ENCODE measurements around the gene ZSCAN10.

The ZSCAN10 gene

DNA sequence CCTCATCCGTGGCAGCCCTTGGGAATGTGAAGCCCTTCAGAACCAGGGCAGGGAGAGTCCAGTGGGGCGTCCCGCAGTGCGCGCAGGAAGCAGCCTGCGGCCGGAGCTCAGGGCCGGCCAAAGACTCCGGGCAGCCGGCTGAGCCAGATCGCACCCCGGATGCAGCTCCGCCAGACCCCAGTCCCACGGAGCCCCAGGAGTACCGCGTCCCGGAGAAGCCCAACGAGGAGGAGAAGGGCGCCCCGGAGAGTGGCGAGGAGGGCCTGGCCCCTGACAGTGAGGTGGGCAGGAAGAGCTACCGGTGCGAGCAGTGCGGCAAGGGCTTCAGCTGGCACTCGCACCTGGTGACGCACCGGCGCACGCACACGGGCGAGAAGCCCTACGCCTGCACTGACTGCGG is 20.2 kb upstream of the ZSCAN10 start:
- Histone ChIP-seq H3K4me1 (ENCODE audit: control insufficient read depth, insufficient read depth, low read length) (no peaks in the 10 kb centered on the region), H3K9ac (ENCODE audit: low read depth, low read length) (no peak overlapping the region), H3K27ac (ENCODE audit: low read depth, low read length) (no peak overlapping the region), H3K36me3 (ENCODE audit: control insufficient read depth, insufficient read depth, low read length) (peaks cover 44% of the 10 kb centered on the region), H3K4me3 (ENCODE audit: low read depth, low read length) (no peak overlapping the region), H3K9me3 (ENCODE audit: control insufficient read depth, insufficient read depth, low read length) (no peaks in the 10 kb centered on the region), H3K27me3 (ENCODE audit: control insufficient read depth, insufficient read depth, low read length) (no peaks in the 10 kb centered on the region)

- Histone ChIP-seq H3K36me3 (ENCODE audit: control insufficient read depth, insufficient read depth, low read length) (peaks cover 44% of the 10 kb centered on the region), H3K27ac (ENCODE audit: low read depth, low read length) (no peak overlapping the region), H3K9me3 (ENCODE audit: control insufficient read depth, insufficient read depth, low read length) (no peaks in the 10 kb centered on the region), H3K4me3 (ENCODE audit: low read depth, low read length) (no peak overlapping the region), H3K27me3 (ENCODE audit: control insufficient read depth, insufficient read depth, low read length) (no peaks in the 10 kb centered on the region), H3K9ac (ENCODE audit: low read depth, low read length) (no peak overlapping the region), H3K4me1 (ENCODE audit: control insufficient read depth, insufficient read depth, low read length) (no peaks in the 10 kb centered on the region)
These were observed 19.8 kb upstream of the ZSCAN10 start for GRCh38 chr16:3118846-3119245.

DNA sequence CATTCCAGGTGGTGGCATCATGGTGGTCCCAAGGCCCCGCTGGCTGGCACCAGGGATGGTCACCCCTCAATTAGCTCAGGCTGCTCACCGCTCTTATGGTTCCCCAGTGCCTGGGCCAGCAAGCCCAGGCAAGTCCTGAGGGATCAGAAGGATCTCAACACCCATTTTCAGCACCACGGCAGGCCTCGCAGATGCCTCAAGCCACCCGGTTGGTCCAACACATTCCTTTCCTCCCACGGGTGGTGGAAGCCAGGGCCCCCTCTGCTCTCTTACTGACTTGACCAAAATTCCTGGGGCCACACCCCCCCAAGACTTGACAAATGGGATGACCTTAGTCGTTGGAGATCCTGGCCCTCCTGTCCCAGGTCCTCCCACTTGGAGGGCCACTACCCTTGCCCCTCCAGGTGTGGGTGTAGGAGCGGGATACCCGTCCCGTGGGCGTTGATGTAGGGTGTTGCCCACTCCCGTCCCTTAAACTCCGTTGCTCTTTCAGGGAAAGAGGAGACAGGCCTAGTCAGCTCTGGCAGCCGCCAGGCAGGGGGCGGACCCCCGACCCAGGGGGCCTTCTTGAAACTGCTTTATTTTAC is 19.2 kb upstream of the ZSCAN10 start:
- no peaks in the 10 kb centered on the region for H3K27me3 ChIP-seq (ENCODE audit: control insufficient read depth, insufficient read depth, low read length)
- no peaks in the 10 kb centered on the region for H3K9me3 ChIP-seq (ENCODE audit: control insufficient read depth, insufficient read depth, low read length)
- H3K4me1 ChIP-seq (ENCODE audit: control insufficient read depth, insufficient read depth, low read length) = peaks cover 5% of the 10 kb centered on the region; the same call in 1 of the 2 replicates
- no peak overlapping the region for H3K27ac ChIP-seq (ENCODE audit: low read depth, low read length)
- peaks cover 44% of the 10 kb centered on the region for H3K36me3 ChIP-seq (ENCODE audit: control insufficient read depth, insufficient read depth, low read length)
- H3K4me3 ChIP-seq (ENCODE audit: low read depth, low read length) = no peak overlapping the region
- H3K9ac ChIP-seq (ENCODE audit: low read depth, low read length) = no peak overlapping the region

DNA sequence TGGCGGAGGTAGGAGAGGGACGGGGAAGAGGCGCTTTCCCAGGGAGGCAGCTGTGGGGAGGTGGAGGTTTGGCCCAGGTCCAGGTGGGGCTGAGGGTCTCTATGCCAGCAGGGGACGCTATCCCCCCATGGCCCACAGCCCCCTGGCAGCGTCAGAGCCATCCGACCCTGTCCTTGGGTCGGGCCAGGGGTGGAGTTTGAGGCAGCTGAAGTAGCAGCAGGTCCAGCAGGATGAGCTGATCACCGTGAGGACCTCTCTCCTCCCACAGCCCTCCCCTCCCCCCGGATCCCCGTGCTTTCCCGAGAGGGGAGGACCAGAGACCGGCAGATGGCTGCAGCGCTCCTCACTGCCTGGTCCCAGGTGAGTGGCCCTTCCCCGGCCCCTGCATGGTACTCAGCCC is 16.5 kb upstream of the ZSCAN10 start:
- Histone ChIP-seq H3K27me3 (ENCODE audit: control insufficient read depth, insufficient read depth, low read length) (no peaks in the 10 kb centered on the region), H3K9me3 (ENCODE audit: control insufficient read depth, insufficient read depth, low read length) (no peaks in the 10 kb centered on the region), H3K4me1 (ENCODE audit: control insufficient read depth, insufficient read depth, low read length) (peaks cover 11% of the 10 kb centered on the region), H3K27ac (ENCODE audit: low read depth, low read length) (no peak overlapping the region), H3K9ac (ENCODE audit: low read depth, low read length) (no peak overlapping the region), H3K36me3 (ENCODE audit: control insufficient read depth, insufficient read depth, low read length) (peaks cover 43% of the 10 kb centered on the region), H3K4me3 (ENCODE audit: low read depth, low read length) (no peak overlapping the region)

DNA sequence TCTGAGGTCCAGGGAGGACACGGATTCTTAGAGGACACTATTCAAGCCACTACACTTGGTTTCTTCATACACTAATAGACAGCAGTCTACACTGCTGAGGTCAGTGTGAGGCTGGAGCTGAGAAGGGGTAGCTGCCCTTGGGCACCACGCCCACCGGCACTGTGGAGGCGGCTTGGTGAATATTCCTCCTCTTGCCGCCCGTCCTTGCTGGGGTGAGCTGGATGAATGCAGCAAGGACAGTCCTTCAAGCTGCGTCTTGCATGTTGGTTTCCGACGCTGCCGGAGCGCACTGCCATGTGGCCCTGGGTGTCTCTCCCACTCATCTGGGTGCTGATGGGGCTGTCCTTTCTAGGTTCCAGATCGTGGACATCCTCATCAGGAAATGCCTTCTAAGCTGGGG is 15.9 kb upstream of the ZSCAN10 start:
- Histone ChIP-seq H3K27me3 (ENCODE audit: control insufficient read depth, insufficient read depth, low read length) (no peaks in the 10 kb centered on the region), H3K4me1 (ENCODE audit: control insufficient read depth, insufficient read depth, low read length) (peaks cover 11% of the 10 kb centered on the region), H3K9me3 (ENCODE audit: control insufficient read depth, insufficient read depth, low read length) (no peaks in the 10 kb centered on the region), H3K4me3 (ENCODE audit: low read depth, low read length) (no peak overlapping the region), H3K36me3 (ENCODE audit: control insufficient read depth, insufficient read depth, low read length) (peaks cover 39% of the 10 kb centered on the region), H3K27ac (ENCODE audit: low read depth, low read length) (no peak overlapping the region), H3K9ac (ENCODE audit: low read depth, low read length) (no peak overlapping the region)

DNA sequence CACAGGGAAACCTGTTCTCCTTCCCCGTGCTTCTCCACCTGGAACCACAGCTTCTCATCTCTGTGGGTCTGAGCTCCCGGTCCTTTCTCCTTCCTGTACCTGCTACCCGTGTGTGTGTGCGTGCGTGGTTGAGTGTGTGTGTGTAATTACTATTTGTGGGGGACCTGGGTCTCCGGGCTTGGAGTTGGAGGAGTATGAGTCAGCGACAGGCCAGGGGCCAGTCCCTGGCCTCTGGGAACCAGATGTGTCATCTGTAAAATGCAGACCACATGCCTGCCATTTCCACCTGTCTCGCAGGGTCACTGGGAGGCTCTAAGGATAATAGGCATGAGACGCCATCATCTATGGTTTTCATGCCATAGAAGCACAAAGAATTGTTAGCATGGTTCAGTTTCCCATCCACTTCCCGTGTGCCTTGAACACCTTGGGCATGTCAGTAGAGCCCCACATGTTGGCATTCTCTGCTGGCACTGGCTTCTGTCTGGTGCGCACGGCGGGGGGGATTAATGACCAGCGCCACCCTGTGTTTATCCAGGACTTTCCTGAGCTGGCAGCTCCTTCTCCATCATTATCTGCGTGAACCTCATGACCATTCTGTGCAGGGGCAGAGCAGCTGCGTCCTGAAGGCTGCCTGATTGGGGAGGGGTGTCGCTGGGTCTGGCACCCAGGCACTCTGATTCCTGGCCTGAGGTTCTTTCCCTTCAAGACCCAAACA is 14.8 kb upstream of the ZSCAN10 start:
- no peaks in the 10 kb centered on the region for H3K9me3 ChIP-seq (ENCODE audit: control insufficient read depth, insufficient read depth, low read length)
- H3K27me3 ChIP-seq (ENCODE audit: control insufficient read depth, insufficient read depth, low read length) = no peaks in the 10 kb centered on the region
- peak overlapping the region; percentile 82 for H3K4me3 ChIP-seq (ENCODE audit: low read depth, low read length)
- no peak overlapping the region for H3K9ac ChIP-seq (ENCODE audit: low read depth, low read length)
- peaks cover 28% of the 10 kb centered on the region for H3K36me3 ChIP-seq (ENCODE audit: control insufficient read depth, insufficient read depth, low read length)
- H3K4me1 ChIP-seq (ENCODE audit: control insufficient read depth, insufficient read depth, low read length) = peaks cover 11% of the 10 kb centered on the region
- no peak overlapping the region for H3K27ac ChIP-seq (ENCODE audit: low read depth, low read length)

DNA sequence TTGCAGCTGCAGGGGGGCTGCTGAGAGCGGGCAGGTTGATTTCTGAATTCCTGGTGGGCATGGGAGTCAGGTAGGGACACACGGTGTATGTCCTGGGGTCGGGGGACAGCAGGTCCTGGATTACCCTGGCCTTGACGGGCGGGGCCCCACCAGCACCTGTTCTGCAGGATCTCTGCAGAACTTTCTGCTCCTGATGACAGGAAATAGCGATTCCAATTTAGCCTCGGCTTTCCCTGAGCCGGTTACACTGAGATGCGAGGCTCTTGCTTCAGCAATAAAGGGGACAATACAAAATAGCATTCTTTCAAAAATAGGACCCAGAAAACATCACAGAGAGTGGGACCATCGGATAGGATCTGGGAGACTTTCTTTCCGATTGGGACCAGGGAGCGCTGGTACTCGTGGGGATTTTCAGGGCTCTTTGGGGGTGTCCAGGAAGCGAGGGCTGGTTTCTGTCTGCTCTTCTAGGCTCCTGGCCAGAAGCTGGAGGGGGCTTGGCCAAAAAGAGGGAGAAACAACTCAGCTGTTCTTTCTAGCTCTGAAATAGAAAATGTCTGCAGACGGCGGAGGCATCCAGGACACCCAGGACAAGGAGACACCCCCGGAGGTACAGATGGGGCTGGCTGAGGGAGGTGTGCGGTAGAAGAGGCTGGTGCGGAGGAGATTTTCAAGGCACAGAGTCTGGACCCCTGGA is 13.9 kb upstream of the ZSCAN10 start:
- H3K4me3 ChIP-seq (ENCODE audit: low read depth, low read length) = peak overlapping the region; percentile 82
- H3K4me1 ChIP-seq (ENCODE audit: control insufficient read depth, insufficient read depth, low read length) = peaks cover 11% of the 10 kb centered on the region
- peak overlapping the region; percentile 21 for H3K27ac ChIP-seq (ENCODE audit: low read depth, low read length)
- peak overlapping the region; percentile 1 for H3K9ac ChIP-seq (ENCODE audit: low read depth, low read length)
- H3K9me3 ChIP-seq (ENCODE audit: control insufficient read depth, insufficient read depth, low read length) = no peaks in the 10 kb centered on the region
- peaks cover 19% of the 10 kb centered on the region for H3K36me3 ChIP-seq (ENCODE audit: control insufficient read depth, insufficient read depth, low read length)
- H3K27me3 ChIP-seq (ENCODE audit: control insufficient read depth, insufficient read depth, low read length) = no peaks in the 10 kb centered on the region

DNA sequence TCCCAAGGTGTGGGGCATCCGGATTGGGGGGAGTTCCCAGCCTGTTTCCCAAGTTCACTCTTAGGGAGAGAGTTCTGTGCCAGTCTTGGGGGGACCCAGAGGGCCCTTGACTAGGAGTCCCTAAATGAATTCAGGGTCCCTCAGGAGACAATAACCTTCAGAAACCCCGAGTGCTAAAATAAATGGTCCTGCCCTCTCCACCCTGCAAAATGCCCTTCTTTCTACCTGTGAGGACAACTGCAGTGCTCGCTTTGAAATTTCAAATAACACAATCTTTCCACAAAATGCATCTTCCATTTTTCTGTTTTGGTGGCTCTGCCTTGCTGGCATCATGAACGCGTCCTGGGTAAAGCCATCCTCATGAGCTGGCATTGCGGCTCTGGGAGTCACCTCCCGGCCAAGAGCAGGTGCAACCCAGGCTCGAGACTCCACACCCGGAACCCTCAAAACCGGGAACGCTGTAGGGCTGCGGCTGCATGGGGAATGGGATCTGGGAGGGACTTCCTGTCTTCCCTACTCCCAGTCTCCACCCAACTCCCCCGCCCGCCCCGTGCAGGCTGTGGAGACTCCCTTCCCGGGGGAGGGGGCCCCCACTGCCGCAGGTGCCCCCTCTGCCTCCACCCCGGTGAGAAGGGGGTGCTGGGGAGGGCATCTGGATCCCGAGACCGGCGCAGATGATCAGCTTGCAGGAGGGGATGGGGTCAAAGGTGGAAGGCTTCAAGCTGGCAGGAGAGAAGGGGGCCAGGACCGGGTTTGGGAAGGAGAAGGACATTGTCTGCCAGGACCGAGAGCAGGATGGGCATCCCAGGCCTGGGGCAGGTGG is 13.2 kb upstream of the ZSCAN10 start, which contains the start of gene ZNF205:
Gene ZNF205 (plus strand): TSS at position 529 of the 823 bp plus-strand sequence. CDS start 845 bp downstream, outside the sequence.
- Histone ChIP-seq H3K9me3 (ENCODE audit: control insufficient read depth, insufficient read depth, low read length) (no peaks in the 10 kb centered on the region), H3K4me1 (ENCODE audit: control insufficient read depth, insufficient read depth, low read length) (peaks cover 11% of the 10 kb centered on the region), H3K9ac (ENCODE audit: low read depth, low read length) (peak within 1 kb of the TSS; percentile 1), H3K27ac (ENCODE audit: low read depth, low read length) (peak within 1 kb of the TSS; percentile 21), H3K4me3 (ENCODE audit: low read depth, low read length) (peak within 1 kb of the TSS; percentile 82), H3K27me3 (ENCODE audit: control insufficient read depth, insufficient read depth, low read length) (no peaks in the 10 kb centered on the region), H3K36me3 (ENCODE audit: control insufficient read depth, insufficient read depth, low read length) (peaks cover 18% of the 10 kb centered on the region)

- peaks cover 6% of the 10 kb centered on the region for H3K4me1 ChIP-seq (ENCODE audit: control insufficient read depth, insufficient read depth, low read length)
- no peaks in the 10 kb centered on the region for H3K36me3 ChIP-seq (ENCODE audit: control insufficient read depth, insufficient read depth, low read length)
- H3K9me3 ChIP-seq (ENCODE audit: control insufficient read depth, insufficient read depth, low read length) = no peaks in the 10 kb centered on the region
- H3K9ac ChIP-seq (ENCODE audit: low read depth, low read length) = peak overlapping the region; percentile 81
- H3K27me3 ChIP-seq (ENCODE audit: control insufficient read depth, insufficient read depth, low read length) = no peaks in the 10 kb centered on the region
- peak overlapping the region; percentile 87 for H3K27ac ChIP-seq (ENCODE audit: low read depth, low read length)
- H3K4me3 ChIP-seq (ENCODE audit: low read depth, low read length) = peak overlapping the region; percentile 77
These were observed 7.3 kb upstream of the ZSCAN10 start for GRCh38 chr16:3106205-3106928.

DNA sequence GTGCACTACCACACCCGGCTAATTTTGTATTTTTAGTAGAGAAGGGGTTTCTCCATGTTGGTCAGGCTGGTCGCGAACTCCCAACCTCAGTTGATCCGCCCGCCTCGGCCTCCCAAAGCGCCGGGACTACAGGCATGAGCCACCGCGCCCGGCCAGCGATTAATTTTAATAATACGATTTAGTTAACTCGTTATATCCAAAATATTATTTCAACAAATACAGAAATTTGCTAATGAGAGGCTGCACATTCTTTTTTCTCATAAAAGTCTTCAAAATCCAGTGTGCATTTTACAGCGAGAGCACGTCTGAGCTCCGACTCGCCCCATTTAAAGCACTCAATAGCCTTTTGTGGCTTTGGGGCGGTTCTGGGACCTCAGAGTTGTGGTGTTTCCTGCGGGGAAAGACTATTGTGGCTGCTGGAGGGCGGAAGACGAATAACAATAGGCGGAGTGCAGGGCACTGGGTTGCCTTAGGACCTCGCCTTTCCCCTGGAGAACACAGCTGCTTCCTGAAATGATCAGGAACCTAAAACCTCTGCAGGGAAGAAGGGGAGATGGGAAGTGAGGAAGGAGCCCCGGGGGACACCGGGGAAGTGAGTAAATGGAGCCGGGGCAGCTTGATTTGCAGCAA is 2.9 kb upstream of the ZSCAN10 start:
- Histone ChIP-seq H3K27ac (ENCODE audit: low read depth, low read length) (peak overlapping the region; percentile 82), H3K27me3 (ENCODE audit: control insufficient read depth, insufficient read depth, low read length) (no peaks in the 10 kb centered on the region), H3K36me3 (ENCODE audit: control insufficient read depth, insufficient read depth, low read length) (peaks cover 2% of the 10 kb centered on the region), H3K4me1 (ENCODE audit: control insufficient read depth, insufficient read depth, low read length) (peaks cover 27% of the 10 kb centered on the region), H3K9ac (ENCODE audit: low read depth, low read length) (0 out of 2 replicates have a peak overlapping the region, but pooled peaks have one; percentile 3), H3K4me3 (ENCODE audit: low read depth, low read length) (no peak overlapping the region), H3K9me3 (ENCODE audit: control insufficient read depth, insufficient read depth, low read length) (no peaks in the 10 kb centered on the region)

All from HUES48 (cell line).